NCI-H1048 (cell line): ENCODE data around the gene SLCO3A1.

ENCODE experiments used
- DNase-seq: peaks from one replicate; lab custom pipeline; 2025; lab: John Stamatoyannopoulos, UW

Gene SLCO3A1

DNA sequence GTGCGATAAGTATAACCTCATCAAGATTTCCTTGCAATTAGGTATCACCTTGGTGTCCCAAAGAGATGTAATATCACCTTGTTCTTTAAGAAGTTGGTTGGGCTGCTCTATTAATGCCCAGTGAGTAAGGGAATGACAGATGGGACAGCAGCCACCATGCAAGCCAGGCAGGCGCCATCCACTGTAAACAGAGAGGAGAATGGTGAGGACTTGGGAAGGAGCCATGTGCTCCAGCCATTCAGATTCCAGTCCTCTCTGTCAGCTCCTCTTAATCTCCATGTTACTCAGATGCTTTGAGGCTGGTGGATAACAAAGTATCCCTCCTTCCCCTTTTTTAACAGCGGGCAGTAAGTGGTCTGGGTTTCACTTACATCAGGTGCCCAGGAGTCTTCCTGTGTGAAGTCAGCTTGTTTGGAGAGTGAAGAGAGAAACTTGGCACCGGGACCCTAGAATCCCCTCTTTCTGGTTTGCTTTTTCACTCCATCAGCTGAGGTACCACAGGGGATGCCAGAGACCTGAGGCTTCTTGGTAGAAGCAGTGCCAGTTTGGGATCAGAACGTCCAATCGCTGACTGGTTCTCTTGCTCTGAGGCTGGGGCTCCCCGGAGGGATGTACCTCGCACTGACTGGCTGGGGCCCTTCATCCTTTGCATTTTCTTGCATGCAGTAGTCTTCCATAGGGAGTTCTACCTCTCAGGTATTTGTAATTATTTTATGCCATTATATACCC lies 29.5 kb downstream of the SLCO3A1 start:
- no peak for DNase-seq

- no peak for DNase-seq
Measured at GRCh38 chr15:91884606-91885005, 31.1 kb downstream of the SLCO3A1 start.

GRCh38 chr15:91885054-91885453 lies 31.5 kb downstream of the SLCO3A1 start:
- no peak for DNase-seq

- DNase-seq: no peak
Measured at GRCh38 chr15:91885714-91886270, 32.3 kb downstream of the SLCO3A1 start.

DNA sequence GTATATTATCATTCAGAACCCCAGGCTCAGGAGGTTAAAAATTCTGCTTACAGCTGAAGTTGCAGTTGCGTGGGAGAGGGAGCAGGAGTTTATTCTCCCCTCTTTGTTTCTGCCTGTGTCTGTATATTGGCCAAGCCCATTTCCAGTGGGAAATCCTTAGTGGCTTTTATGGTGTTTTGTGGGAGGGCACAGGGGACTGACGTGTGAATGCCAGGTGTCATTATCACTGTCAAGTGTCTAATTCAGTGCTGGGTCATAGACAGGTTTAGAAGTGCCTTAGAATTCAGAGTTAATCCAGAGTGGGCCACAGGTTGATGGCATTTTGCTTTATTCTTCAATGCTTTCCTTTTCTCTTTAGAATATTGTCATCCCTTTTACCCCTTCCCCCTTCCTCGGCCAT lies 33.4 kb downstream of the SLCO3A1 start:
- DNase-seq: no peak

GRCh38 chr15:91887321-91887720 lies 33.8 kb downstream of the SLCO3A1 start:
- DNase-seq: no peak

DNA sequence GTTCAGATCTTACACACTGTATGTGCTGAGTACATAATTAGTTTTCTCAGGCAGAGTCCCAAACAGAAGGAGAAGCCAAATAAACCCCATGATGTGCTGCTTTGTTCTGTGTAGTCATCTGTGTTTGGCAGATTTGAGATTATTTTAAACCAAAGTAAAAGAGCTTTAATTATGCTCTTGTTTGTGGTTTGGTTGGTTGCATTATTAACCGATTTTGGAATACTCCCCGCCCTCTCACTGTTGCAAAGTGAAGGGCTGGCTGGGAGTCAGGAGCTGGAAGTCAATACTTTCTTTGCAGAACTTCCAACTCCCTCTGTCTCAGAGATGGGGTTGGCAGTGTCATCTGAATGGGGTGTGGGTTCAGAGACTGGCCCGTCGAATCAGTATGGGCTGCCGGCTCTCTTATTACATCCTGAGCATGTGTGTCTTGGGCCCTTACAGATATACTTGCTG lies 34.4 kb downstream of the SLCO3A1 start:
- DNase-seq: no peak

DNA sequence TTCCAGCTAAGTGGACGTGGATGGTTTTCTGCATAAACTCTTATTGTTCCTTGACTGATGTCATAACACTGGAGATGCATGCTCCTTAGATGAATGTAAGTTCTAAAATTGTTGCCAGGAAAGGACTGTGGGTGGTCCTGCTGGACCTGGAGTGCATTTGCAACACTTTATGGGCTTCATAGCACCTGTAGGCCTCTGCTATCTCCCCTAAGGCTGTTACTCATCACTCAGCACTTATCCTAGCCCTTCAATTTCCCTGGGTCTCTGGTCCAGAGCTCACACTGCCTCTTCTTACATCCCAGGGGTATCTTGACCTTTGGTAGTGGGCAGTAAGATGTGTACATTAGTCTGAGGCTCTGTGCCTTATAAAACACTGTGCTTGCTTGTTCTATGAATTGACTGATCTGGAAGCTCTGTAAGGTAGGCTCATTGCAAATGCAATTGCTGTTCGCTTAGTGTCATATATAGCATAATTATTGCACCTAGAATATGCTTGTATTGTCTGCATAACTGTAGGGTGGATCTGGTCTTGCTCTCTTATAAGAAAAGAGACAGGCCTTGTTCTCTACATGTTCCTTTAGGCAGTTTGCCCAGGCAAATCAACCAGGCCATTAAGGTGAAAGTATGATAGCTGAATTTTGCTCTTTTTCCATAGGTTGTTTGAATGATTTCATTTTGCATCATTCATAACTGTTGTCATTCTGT lies 35.8 kb downstream of the SLCO3A1 start:
- peak; percentile 49 for DNase-seq

DNA sequence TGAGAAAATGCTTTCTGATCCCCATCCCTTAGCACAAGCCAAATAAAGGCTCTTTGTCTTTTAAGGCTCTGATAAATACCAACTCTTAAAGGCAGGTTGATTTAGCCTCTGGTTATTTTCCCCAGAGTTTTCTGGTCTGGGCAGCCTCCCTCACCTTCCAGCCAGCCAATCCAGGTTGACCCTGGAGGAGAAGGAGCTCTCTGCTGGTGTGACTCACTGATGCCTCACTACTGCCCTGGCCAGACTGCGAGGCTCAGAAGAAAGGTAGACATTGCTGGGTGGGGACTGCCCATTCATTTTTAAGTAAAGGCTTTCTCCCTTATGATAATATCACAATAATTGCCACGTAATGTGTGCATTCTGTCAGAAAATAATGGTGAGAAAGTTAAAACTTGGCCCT lies 37.1 kb downstream of the SLCO3A1 start:
- no peak for DNase-seq

DNA sequence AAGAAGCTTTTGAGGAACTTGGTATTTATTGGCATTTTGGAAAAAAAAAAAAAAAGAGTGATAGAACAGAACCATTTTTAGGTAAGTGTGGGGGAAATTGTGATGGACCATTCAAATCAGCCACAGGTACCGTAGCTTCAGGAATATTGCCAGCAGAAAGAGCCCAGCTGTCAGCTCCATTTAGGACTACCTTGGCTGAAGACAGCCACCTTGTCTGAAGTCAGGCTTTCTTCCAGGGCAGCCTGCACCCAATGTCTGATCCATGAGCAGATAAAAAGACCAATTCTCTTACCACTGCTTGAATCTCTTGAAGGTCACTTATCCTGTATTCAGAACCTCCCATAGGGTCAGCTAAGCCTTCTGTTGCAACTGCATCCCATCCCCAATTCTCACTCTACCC lies 37.6 kb downstream of the SLCO3A1 start:
- no peak for DNase-seq

- DNase-seq: no peak
Measured at GRCh38 chr15:91891788-91892345, 38.4 kb downstream of the SLCO3A1 start.

- DNase-seq: no peak
Measured at GRCh38 chr15:91892436-91892835, 38.9 kb downstream of the SLCO3A1 start.

- DNase-seq: no peak
Measured at GRCh38 chr15:91894606-91895005, 41.1 kb downstream of the SLCO3A1 start.

- DNase-seq: no peak
Measured at GRCh38 chr15:91895051-91895450, 41.5 kb downstream of the SLCO3A1 start.

GRCh38 chr15:91896341-91897055 lies 43.0 kb downstream of the SLCO3A1 start:
- DNase-seq: no peak

DNA sequence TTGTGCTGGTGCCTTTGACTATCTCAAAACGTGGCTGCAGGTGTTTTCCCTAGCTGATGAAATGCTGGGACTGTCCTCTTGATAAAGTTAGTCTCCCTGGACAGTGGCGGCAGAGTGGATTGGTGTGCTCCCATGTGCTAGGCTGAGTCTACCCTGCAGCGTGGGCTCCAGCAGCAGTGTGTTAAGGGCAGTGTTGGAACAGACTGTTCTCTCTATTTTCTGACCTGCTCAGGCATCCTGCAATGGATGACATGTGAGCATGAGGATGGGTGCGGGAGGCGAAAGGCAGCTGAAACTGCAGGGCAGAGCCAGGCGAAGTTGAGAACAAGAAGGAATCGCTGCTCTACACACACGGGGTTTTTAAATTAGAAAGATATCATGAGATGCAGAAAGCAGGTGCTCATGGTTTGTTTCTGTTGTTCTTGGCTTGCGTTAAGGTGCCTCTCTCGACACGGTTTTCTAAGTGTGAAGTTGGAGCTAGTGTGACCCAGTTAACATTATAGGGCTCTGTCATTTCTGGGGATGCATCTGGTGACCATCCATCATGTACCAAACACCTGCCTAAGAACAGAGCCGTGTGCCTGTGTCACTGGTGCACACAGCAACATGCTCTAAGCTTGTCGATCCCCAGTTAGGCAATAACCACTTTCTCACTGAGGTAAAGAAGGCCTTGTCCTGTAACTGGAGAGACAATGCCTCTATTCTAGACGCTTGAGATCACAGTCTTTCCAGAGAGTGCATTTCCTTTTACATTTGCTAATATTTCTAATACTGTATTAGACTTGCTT lies 44.3 kb downstream of the SLCO3A1 start:
- no peak for DNase-seq

- DNase-seq: no peak
Measured at GRCh38 chr15:91898843-91899242, 45.3 kb downstream of the SLCO3A1 start.

GRCh38 chr15:91904942-91905341 lies 51.4 kb downstream of the SLCO3A1 start:
- no peak for DNase-seq

- no peak for DNase-seq
Measured at GRCh38 chr15:91908391-91908790, 54.9 kb downstream of the SLCO3A1 start.

DNA sequence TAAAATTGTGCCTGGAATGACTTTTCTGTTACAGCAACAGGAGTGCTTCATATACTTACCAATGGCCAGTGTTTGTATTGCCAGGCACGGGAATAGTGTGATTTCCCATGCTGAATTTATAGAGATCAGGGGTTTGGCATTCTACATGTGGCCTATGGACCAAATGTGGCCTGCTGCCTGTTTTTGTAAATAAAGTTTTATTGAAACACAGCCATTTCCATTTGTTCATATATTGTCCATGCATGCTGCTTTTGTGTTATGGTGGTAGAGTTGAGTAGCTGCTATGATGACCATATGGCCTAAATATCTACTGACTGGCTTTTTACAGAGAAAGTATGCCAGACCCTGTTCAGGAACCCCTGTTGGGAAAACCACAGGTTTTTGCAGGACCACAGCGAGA lies 55.6 kb downstream of the SLCO3A1 start:
- no peak for DNase-seq

GRCh38 chr15:91909574-91909973 lies 56.1 kb downstream of the SLCO3A1 start:
- DNase-seq: no peak

DNA sequence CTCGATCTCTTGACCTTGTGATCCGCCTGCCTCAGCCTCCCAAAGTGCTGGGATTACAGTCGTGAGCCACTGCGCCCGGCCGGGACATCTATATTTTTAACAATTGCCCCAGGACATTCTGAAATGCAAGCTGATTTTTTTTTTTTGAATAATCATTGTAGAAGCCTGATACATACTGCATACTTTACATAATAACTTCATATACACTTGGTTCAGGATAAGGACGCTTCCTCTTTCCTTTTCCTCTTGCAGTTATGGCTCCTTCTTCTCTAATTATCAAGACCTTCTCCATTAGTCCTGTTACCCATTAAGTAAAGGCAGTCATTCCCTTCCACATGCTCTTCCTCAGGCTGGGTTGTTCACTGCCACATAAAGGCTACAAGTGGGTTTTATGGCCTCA lies 58.3 kb downstream of the SLCO3A1 start:
- no peak for DNase-seq
